ENCODE results near the gene SERF2. TPM values are rescaled to one million over a fixed set of nuclear protein-coding genes. Genes with fewer than 3 reads are reported as not detected.

The SERF2 gene
- total RNA-seq, 1 experiment from 2014 or later: 1,303 TPM

DNA sequence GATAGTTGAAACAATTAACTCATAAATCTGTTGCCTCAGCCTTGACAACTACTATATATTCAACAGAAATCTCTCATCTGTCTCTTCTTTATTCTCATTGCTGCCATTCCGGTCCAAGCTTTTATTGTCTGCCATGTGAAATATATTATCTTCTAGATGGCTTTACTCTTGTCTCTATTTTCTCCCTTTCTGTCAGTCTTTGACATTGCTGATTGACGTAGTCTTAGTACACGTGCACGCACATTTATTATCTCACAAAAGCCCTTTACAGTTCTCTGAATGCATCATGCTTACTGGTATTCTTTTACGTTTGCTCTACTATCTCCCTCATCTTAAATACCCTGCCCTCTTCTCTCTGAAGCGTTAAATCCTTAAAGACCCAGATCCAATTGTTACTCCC, 40.2 kb upstream of the SERF2 start:
- Histone ChIP-seq H3K4me1 (ENCODE audit: control insufficient read depth, insufficient read depth, low read length) (peaks cover 6% of the 10 kb centered on the region; the same call in 1 of the 2 replicates), H3K27ac (ENCODE audit: low read length) (no peak overlapping the region), H3K36me3 (ENCODE audit: control insufficient read depth, insufficient read depth, low read length) (peaks cover 23% of the 10 kb centered on the region; the same call in 1 of the 2 replicates), H3K27me3 (ENCODE audit: control insufficient read depth, insufficient read depth, low read length) (no peaks in the 10 kb centered on the region), H3K4me3 (ENCODE audit: low read depth in 2 of 2, low read length in 2 of 2) (no peak overlapping the region), H3K9me3 (ENCODE audit: control insufficient read depth, insufficient read depth, low read depth, low read length) (no peaks in the 10 kb centered on the region)
- POLR2A ChIA-PET: no interaction called here
- CTCF ChIA-PET: no interaction called here
- TSS peak; percentile 8 for BruUV-seq (replicated peaks)
- in situ Hi-C loops (cut with HindIII; ENCODE audit: low pct_unique_long_range_greater_than_20kb, low sequenced_read_pairs) (no loop called here), intact Hi-C loops (cut with micrococcal nuclease; ENCODE audit: unreplicated experiment) (no loop called here)
- TF ChIP-seq, protein P1, sequence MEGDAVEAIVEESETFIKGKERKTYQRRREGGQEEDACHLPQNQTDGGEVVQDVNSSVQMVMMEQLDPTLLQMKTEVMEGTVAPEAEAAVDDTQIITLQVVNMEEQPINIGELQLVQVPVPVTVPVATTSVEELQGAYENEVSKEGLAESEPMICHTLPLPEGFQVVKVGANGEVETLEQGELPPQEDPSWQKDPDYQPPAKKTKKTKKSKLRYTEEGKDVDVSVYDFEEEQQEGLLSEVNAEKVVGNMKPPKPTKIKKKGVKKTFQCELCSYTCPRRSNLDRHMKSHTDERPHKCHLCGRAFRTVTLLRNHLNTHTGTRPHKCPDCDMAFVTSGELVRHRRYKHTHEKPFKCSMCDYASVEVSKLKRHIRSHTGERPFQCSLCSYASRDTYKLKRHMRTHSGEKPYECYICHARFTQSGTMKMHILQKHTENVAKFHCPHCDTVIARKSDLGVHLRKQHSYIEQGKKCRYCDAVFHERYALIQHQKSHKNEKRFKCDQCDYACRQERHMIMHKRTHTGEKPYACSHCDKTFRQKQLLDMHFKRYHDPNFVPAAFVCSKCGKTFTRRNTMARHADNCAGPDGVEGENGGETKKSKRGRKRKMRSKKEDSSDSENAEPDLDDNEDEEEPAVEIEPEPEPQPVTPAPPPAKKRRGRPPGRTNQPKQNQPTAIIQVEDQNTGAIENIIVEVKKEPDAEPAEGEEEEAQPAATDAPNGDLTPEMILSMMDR (IDR thresholded peaks at IDR 0.05): no peak
- ATAC-seq: no peak
- no peak for DNase-seq (ENCODE audit: low read depth, low spot score)

DNA sequence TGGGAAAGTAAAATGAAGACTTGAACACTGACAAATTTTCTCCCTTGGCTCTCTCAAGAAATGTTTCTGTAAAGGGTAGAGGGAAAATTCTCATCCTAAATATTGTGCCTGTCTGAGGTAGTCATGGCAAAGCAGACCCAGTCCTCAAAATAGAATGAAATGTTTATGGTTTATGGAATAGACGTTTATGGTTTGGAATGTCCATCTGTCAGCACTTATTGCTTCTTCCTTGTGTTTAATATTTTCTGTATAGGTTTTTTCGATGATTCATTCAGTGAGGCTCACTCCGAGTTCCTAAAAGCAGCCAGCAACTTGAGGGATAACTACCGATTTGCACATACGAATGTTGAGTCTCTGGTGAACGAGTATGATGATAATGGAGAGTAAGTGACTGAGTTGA, 29.3 kb upstream of the SERF2 start:
- intact Hi-C loops (cut with micrococcal nuclease; ENCODE audit: unreplicated experiment): no loop called here
- BruUV-seq (replicated peaks): TSS peak; percentile 20
- Histone ChIP-seq H3K4me1 (ENCODE audit: control insufficient read depth, insufficient read depth, low read length) (no peaks in the 10 kb centered on the region), H3K9me3 (ENCODE audit: control insufficient read depth, insufficient read depth, low read depth, low read length) (no peaks in the 10 kb centered on the region), H3K27me3 (ENCODE audit: control insufficient read depth, insufficient read depth, low read length) (no peaks in the 10 kb centered on the region), H3K4me3 (ENCODE audit: low read depth in 2 of 2, low read length in 2 of 2) (no peak overlapping the region), H3K36me3 (ENCODE audit: control insufficient read depth, insufficient read depth, low read length) (peaks cover 32% of the 10 kb centered on the region), H3K27ac (ENCODE audit: low read length) (no peak overlapping the region)
- DNase-seq (ENCODE audit: low read depth, low spot score) (no peak), ATAC-seq (no peak)
- ChIA-PET CTCF (no interaction called here), POLR2A (no interaction called here)
- in situ Hi-C loops (cut with HindIII; ENCODE audit: low pct_unique_long_range_greater_than_20kb, low sequenced_read_pairs): no loop called here
- TF ChIP-seq, protein P1 (IDR thresholded peaks at IDR 0.05): no peak
- TF ChIP-seq, protein P2, sequence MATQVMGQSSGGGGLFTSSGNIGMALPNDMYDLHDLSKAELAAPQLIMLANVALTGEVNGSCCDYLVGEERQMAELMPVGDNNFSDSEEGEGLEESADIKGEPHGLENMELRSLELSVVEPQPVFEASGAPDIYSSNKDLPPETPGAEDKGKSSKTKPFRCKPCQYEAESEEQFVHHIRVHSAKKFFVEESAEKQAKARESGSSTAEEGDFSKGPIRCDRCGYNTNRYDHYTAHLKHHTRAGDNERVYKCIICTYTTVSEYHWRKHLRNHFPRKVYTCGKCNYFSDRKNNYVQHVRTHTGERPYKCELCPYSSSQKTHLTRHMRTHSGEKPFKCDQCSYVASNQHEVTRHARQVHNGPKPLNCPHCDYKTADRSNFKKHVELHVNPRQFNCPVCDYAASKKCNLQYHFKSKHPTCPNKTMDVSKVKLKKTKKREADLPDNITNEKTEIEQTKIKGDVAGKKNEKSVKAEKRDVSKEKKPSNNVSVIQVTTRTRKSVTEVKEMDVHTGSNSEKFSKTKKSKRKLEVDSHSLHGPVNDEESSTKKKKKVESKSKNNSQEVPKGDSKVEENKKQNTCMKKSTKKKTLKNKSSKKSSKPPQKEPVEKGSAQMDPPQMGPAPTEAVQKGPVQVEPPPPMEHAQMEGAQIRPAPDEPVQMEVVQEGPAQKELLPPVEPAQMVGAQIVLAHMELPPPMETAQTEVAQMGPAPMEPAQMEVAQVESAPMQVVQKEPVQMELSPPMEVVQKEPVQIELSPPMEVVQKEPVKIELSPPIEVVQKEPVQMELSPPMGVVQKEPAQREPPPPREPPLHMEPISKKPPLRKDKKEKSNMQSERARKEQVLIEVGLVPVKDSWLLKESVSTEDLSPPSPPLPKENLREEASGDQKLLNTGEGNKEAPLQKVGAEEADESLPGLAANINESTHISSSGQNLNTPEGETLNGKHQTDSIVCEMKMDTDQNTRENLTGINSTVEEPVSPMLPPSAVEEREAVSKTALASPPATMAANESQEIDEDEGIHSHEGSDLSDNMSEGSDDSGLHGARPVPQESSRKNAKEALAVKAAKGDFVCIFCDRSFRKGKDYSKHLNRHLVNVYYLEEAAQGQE (IDR thresholded peaks at IDR 0.05; ENCODE audit: insufficient read depth in 1 of 2, low read depth in 2 of 2, low read length in 1 of 2): no peak
- TF ChIP-seq SIN3A (IDR thresholded peaks at IDR 0.05; ENCODE audit: borderline replicate concordance, insufficient read depth, low read depth, low read length): no peak
- TF ChIP-seq TCF7L2 (IDR thresholded peaks at IDR 0.05; ENCODE audit: low read depth, low read length): no peak
- TF ChIP-seq POLR2AphosphoS5 (IDR thresholded peaks at IDR 0.05; ENCODE audit: low read depth, low read length): no peak
